ENCODE data around the gene CAMK1. TPM values are rescaled to one million over a fixed set of nuclear protein-coding genes. Genes with fewer than 3 reads are reported as not detected.
A peak's percentile ranks its signal among the peaks of the same experiment; 100 is the strongest.

The CAMK1 gene
- total RNA-seq, 1 donor from 2014 or later, result 7.1 TPM

- Mint-ChIP-seq H3K4me3 (ENCODE audit: unreplicated experiment) (peak overlapping the region; percentile 96), H3K36me3 (ENCODE audit: low read depth, unreplicated experiment) (peaks cover 16% of the 10 kb centered on the region), H3K27me3 (ENCODE audit: low read depth, unreplicated experiment) (no peaks in the 10 kb centered on the region), H3K27ac (ENCODE audit: unreplicated experiment) (peak overlapping the region; percentile 86), H3K4me1 (ENCODE audit: low read depth, unreplicated experiment) (peaks cover 24% of the 10 kb centered on the region), H3K9me3 (ENCODE audit: unreplicated experiment) (no peaks in the 10 kb centered on the region)
- Histone ChIP-seq H3K4me2 (ENCODE audit: low read length) (peak overlapping the region; percentile 94), H3K36me3 (ENCODE audit: insufficient read depth, low read length) (peaks cover 14% of the 10 kb centered on the region), H3K4me3 (ENCODE audit: insufficient read depth, low read depth, low read length) (peak overlapping the region; percentile 81), H3K79me2 (ENCODE audit: insufficient read depth, low read length) (peaks cover 55% of the 10 kb centered on the region), H3K27me3 (ENCODE audit: insufficient read depth, low read length) (no peaks in the 10 kb centered on the region), H3K9ac (ENCODE audit: low read length) (peak overlapping the region; percentile 100), H3K9me3 (ENCODE audit: insufficient read depth, low read depth, low read length) (no peaks in the 10 kb centered on the region), H3K27ac (ENCODE audit: low read depth, low read length) (peak overlapping the region; percentile 100), H2AFZ (ENCODE audit: low read depth, low read length) (peak overlapping the region; percentile 97), H3K4me1 (ENCODE audit: insufficient read depth, low read length) (peaks cover 16% of the 10 kb centered on the region), H4K20me1 (ENCODE audit: insufficient read depth, low read length) (peaks cover 44% of the 10 kb centered on the region)
- DNase-seq (ENCODE audit: low read depth), result no peak
- no peak for TF ChIP-seq EZH2 (IDR thresholded peaks at IDR 0.05; ENCODE audit: insufficient read depth, low read length)
- TF ChIP-seq CTCF (IDR thresholded peaks at IDR 0.05; ENCODE audit: insufficient read depth, low read depth, low read length), result no peak
- no peak for FAIRE-seq
Observed at GRCh38 chr3:9732080-9732739, 37.5 kb downstream of the CAMK1 start.

GRCh38 chr3:9731206-9732079, 38.3 kb downstream of the CAMK1 start, which contains the start of gene BRPF1:
Gene BRPF1, plus strand, starts transcription at chr3:9731735. Its CDS starts 2,406 bp downstream, at chr3:9734141.
- FAIRE-seq (no peak), DNase-seq (ENCODE audit: low read depth) (peak; percentile 96)
- H3K4me1 ChIP-seq (ENCODE audit: insufficient read depth, low read length), result peaks cover 16% of the 10 kb centered on the region
- H4K20me1 ChIP-seq (ENCODE audit: insufficient read depth, low read length), result peaks cover 36% of the 10 kb centered on the region
- H3K36me3 Mint-ChIP-seq (ENCODE audit: low read depth, unreplicated experiment), result peaks cover 12% of the 10 kb centered on the region
- peak within 1 kb of the TSS; percentile 95 for H3K4me2 ChIP-seq (ENCODE audit: low read length)
- no peaks in the 10 kb centered on the region for H3K9me3 ChIP-seq (ENCODE audit: insufficient read depth, low read depth, low read length)
- peak within 1 kb of the TSS; percentile 96 for H3K4me3 Mint-ChIP-seq (ENCODE audit: unreplicated experiment)
- H3K36me3 ChIP-seq (ENCODE audit: insufficient read depth, low read length), result peaks cover 6% of the 10 kb centered on the region
- no peaks in the 10 kb centered on the region for H3K9me3 Mint-ChIP-seq (ENCODE audit: unreplicated experiment)
- no peak for TF ChIP-seq EZH2 (IDR thresholded peaks at IDR 0.05; ENCODE audit: insufficient read depth, low read length)
- TF ChIP-seq CTCF (IDR thresholded peaks at IDR 0.05; ENCODE audit: insufficient read depth, low read depth, low read length), result no peak
- H3K4me3 ChIP-seq (ENCODE audit: insufficient read depth, low read depth, low read length), result peak within 1 kb of the TSS; percentile 81
- peak within 1 kb of the TSS; percentile 97 for H2AFZ ChIP-seq (ENCODE audit: low read depth, low read length)
- H3K9ac ChIP-seq (ENCODE audit: low read length), result peak within 1 kb of the TSS; percentile 100
- peaks cover 24% of the 10 kb centered on the region for H3K4me1 Mint-ChIP-seq (ENCODE audit: low read depth, unreplicated experiment)
- H3K27me3 Mint-ChIP-seq (ENCODE audit: low read depth, unreplicated experiment), result no peaks in the 10 kb centered on the region
- H3K27ac ChIP-seq (ENCODE audit: low read depth, low read length), result peak within 1 kb of the TSS; percentile 100
- H3K79me2 ChIP-seq (ENCODE audit: insufficient read depth, low read length), result peaks cover 49% of the 10 kb centered on the region
- peak within 1 kb of the TSS; percentile 96 for H3K27ac Mint-ChIP-seq (ENCODE audit: unreplicated experiment)
- H3K27me3 ChIP-seq (ENCODE audit: insufficient read depth, low read length), result no peaks in the 10 kb centered on the region

All from astrocyte (in vitro differentiated cells and primary cell).